Stimulated activated CD8-positive, alpha-beta memory T cell treated with anti-CD3 and anti-CD28 coated beads, Interleukin-15, amount 100 ng/mL, for 1 hour (primary cell): ENCODE data around the gene SLC26A2.

Experiments used
- DNase-seq: peaks from one replicate; pipeline ENCODE4 v3.0.0-alpha.2; 2020; ENCODE audit warnings: low read depth

The SLC26A2 gene

GRCh38 chr5:149960272-149961185 lies at the start of gene SLC26A2:
Gene SLC26A2, plus strand, starts transcription at chr5:149960758. Its CDS starts 16,895 bp downstream, at chr5:149977653.
- DNase-seq = peak; percentile 91

- DNase-seq = no peak
These were observed 49.5 kb upstream of the SLC26A2 start for GRCh38 chr5:149911031-149911430.

GRCh38 chr5:149912226-149912871 lies 48.2 kb upstream of the SLC26A2 start:
- DNase-seq = no peak

- no peak for DNase-seq
These were observed 46.8 kb upstream of the SLC26A2 start for GRCh38 chr5:149913436-149914419.

- DNase-seq = no peak
These were observed 44.9 kb upstream of the SLC26A2 start for GRCh38 chr5:149915392-149916260.

GRCh38 chr5:149916334-149917072 lies 44.1 kb upstream of the SLC26A2 start:
- no peak for DNase-seq

GRCh38 chr5:149917073-149917676 lies 43.4 kb upstream of the SLC26A2 start:
- DNase-seq = no peak

GRCh38 chr5:149921597-149921996 lies 39.0 kb upstream of the SLC26A2 start:
- DNase-seq = no peak

- no peak for DNase-seq
These were observed 37.6 kb upstream of the SLC26A2 start for GRCh38 chr5:149922950-149923349.

- no peak for DNase-seq
These were observed 36.1 kb upstream of the SLC26A2 start for GRCh38 chr5:149924486-149924885.

- DNase-seq = no peak
These were observed 30.4 kb upstream of the SLC26A2 start for GRCh38 chr5:149930043-149930748.

GRCh38 chr5:149930749-149931574 lies 29.6 kb upstream of the SLC26A2 start:
- DNase-seq = no peak

GRCh38 chr5:149931992-149932436 lies 28.5 kb upstream of the SLC26A2 start:
- DNase-seq = no peak

GRCh38 chr5:149932445-149933350 lies 27.9 kb upstream of the SLC26A2 start:
- DNase-seq = no peak

GRCh38 chr5:149935431-149935901 lies 25.1 kb upstream of the SLC26A2 start:
- no peak for DNase-seq

- no peak for DNase-seq
These were observed 24.4 kb upstream of the SLC26A2 start for GRCh38 chr5:149936044-149936699.

- no peak for DNase-seq
These were observed 23.9 kb upstream of the SLC26A2 start for GRCh38 chr5:149936700-149937091.
